Measurements from ENCODE around the gene AREG. TPM values are rescaled to one million over a fixed set of nuclear protein-coding genes. Genes with fewer than 3 reads are reported as not detected.
A peak's percentile ranks its signal among the peaks of the same experiment; 100 is the strongest.

Gene AREG
- total RNA-seq, 1 experiment from 2014 or later: 0.79 TPM

GRCh38 chr4:74440356-74440755, 4.6 kb upstream of the AREG start:
- Histone ChIP-seq H3K27me3 (replicated peaks) (no peaks in the 10 kb centered on the region), H3K4me1 (replicated peaks) (peaks cover 8% of the 10 kb centered on the region), H3K4me3 (no peak overlapping the region), H3K36me3 (no peaks in the 10 kb centered on the region), H3K27ac (no peak overlapping the region), H3K9me3 (replicated peaks) (no peaks in the 10 kb centered on the region; the same call in 1 of the 2 replicates)
- DNase-seq (ENCODE audit: low read depth in 1 of 2, low spot score in 2 of 2): no peak

DNA sequence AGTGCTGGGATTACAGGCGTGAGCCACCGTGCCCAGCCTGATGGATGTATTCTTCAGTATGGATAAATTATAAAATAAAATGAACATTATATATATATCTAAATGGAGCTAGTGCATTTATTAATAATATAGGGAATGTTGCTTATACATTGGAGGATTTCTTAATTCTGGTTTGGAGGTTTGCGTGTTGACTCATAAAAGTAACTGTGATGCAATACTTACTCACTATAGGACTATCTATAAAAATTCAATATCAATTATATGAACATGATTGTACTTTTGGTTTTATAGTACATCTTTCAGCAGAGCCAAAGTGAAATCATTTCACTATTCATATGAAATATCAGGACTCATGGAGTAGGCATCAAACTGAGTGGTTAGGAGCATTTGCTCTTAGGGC, 3.2 kb upstream of the AREG start:
- peaks cover 17% of the 10 kb centered on the region for H3K4me1 ChIP-seq (replicated peaks)
- H3K9me3 ChIP-seq (replicated peaks): no peaks in the 10 kb centered on the region; the same call in 1 of the 2 replicates
- DNase-seq (ENCODE audit: low read depth in 1 of 2, low spot score in 2 of 2): no peak
- H3K27ac ChIP-seq: no peak overlapping the region
- no peaks in the 10 kb centered on the region for H3K36me3 ChIP-seq
- H3K27me3 ChIP-seq (replicated peaks): no peaks in the 10 kb centered on the region
- no peak overlapping the region for H3K4me3 ChIP-seq

DNA sequence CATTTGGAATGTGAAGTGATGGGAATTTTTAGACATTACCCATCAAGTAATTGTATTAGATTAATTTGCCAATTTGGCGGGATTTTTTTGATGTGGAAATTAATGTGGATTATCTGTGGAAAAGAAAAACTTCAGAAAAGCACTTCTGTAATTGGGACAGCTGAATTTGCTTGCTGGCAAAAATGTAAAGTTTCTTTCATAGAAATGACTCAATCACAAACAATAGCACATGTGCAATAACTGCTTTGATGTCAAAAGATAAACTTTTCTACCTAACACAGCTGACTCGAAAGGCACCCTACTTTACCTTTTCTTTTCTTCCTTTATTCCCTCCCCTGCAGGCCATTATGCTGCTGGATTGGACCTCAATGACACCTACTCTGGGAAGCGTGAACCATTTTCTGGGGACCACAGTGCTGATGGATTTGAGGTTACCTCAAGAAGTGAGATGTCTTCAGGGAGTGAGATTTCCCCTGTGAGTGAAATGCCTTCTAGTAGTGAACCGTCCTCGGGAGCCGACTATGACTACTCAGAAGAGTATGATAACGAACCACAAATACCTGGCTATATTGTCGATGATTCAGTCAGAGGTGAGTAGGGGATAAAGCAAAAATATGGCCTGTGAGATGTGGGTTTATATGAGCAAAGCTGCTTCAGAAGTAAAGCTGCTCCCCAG, 1.4 kb downstream of the AREG start:
- Histone ChIP-seq H3K4me3 (no peak overlapping the region), H3K27ac (no peak overlapping the region), H3K9me3 (replicated peaks) (no peaks in the 10 kb centered on the region; the same call in 1 of the 2 replicates), H3K4me1 (replicated peaks) (peaks cover 40% of the 10 kb centered on the region), H3K36me3 (no peaks in the 10 kb centered on the region), H3K27me3 (replicated peaks) (no peaks in the 10 kb centered on the region)
- no peak for DNase-seq (ENCODE audit: low read depth in 1 of 2, low spot score in 2 of 2)

- no peak overlapping the region for H3K4me3 ChIP-seq
- H3K9me3 ChIP-seq (replicated peaks): no peaks in the 10 kb centered on the region; the same call in 1 of the 2 replicates
- no peak overlapping the region for H3K27ac ChIP-seq
- no peak for DNase-seq (ENCODE audit: low read depth in 1 of 2, low spot score in 2 of 2)
- no peaks in the 10 kb centered on the region for H3K27me3 ChIP-seq (replicated peaks)
- H3K36me3 ChIP-seq: no peaks in the 10 kb centered on the region
- peaks cover 46% of the 10 kb centered on the region for H3K4me1 ChIP-seq (replicated peaks)
Measured at GRCh38 chr4:74446896-74447295, 2.0 kb downstream of the AREG start.

DNA sequence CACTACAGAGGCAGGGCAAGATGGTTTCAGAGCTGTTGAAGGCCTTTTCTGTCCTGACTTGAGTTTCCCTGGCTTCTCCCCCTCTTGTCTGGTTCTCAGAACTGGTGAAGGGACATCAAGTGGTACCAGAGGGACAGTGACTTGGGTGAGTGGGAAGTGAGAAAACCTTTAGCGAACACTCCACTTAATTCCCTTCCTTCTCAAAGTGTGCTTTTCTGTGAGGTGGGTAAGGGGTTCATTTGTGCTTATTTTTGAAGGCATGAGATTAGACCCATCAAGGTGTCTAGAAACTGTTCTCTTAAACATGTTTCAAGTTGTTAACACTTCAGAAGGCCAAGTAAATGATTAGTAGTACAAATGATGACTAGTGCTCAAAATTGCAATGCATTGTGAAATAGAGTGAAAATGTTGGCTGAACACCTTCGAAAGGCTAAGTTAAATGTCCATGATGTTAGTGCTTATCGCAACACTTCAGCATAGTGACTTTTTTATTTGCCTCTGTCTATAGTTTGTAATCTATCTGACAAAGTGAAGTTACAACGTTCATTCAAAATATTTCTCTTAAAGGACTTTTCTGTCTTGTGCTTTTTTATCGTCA, 2.8 kb downstream of the AREG start:
- peaks cover 47% of the 10 kb centered on the region for H3K4me1 ChIP-seq (replicated peaks)
- no peaks in the 10 kb centered on the region for H3K36me3 ChIP-seq
- DNase-seq (ENCODE audit: low read depth in 1 of 2, low spot score in 2 of 2): no peak
- no peaks in the 10 kb centered on the region; the same call in 1 of the 2 replicates for H3K9me3 ChIP-seq (replicated peaks)
- no peak overlapping the region for H3K27ac ChIP-seq
- no peak overlapping the region for H3K4me3 ChIP-seq
- no peaks in the 10 kb centered on the region for H3K27me3 ChIP-seq (replicated peaks)

DNA sequence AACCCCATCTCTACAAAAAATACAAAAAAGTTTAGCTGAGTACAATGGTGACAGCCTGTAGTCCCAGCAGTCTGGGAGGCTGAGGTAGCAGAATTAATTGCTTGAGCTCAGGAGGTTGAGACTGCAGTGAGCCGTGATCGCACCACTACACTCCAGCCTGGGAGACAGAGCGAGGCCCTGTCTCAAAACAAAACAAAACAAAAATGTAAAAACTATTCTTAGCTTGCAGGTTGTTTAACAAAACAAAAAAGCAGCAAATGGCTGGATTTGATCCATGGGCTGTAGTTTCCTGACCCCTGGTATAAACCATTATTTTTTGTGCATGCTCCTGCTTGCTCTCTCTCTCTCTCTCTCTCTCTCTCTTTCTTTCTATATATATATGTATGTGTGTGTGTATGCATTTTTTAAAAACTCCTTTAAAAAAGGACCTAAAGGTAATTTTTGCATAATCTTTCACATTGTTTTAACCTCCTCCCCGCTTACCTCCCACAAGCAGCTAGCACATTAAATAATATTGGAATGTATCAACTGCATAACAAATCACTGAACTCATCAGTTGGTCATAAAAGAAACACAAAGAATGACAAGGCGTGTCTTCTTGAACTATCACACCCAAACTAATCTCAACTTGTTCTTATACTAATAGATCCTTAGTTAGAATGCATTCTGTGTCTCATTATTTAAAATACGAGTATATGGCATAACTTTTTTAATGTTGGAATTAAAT, 4.8 kb downstream of the AREG start:
- Histone ChIP-seq H3K36me3 (no peaks in the 10 kb centered on the region), H3K4me1 (replicated peaks) (peaks cover 45% of the 10 kb centered on the region), H3K27ac (peak overlapping the region; percentile 65), H3K9me3 (replicated peaks) (no peaks in the 10 kb centered on the region; the same call in 1 of the 2 replicates), H3K27me3 (replicated peaks) (no peaks in the 10 kb centered on the region), H3K4me3 (no peak overlapping the region)
- DNase-seq (ENCODE audit: low read depth in 1 of 2, low spot score in 2 of 2): peak in 1 of 2 experiments; percentile 48

DNA sequence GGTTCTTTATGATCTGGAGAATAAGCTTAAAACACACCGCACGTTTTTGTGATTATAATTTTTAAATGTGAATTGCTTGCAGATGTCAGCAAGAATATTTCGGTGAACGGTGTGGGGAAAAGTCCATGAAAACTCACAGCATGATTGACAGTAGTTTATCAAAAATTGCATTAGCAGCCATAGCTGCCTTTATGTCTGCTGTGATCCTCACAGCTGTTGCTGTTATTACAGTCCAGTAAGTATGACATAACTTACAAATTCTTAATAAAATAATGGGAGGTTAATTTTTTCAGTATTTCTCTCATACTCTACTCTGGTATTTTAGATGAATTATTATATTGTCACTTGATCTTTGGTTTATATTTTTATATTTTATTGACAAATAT, 5.4 kb downstream of the AREG start:
- Histone ChIP-seq H3K27me3 (replicated peaks) (no peaks in the 10 kb centered on the region), H3K27ac (peak overlapping the region; percentile 65), H3K36me3 (no peaks in the 10 kb centered on the region), H3K4me3 (no peak overlapping the region), H3K9me3 (replicated peaks) (no peaks in the 10 kb centered on the region), H3K4me1 (replicated peaks) (peaks cover 40% of the 10 kb centered on the region)
- DNase-seq (ENCODE audit: low read depth in 1 of 2, low spot score in 2 of 2): peak in 1 of 2 experiments; percentile 3

- Histone ChIP-seq H3K4me1 (replicated peaks) (peaks cover 32% of the 10 kb centered on the region), H3K4me3 (no peak overlapping the region), H3K27ac (peak overlapping the region; percentile 65), H3K27me3 (replicated peaks) (no peaks in the 10 kb centered on the region), H3K36me3 (no peaks in the 10 kb centered on the region), H3K9me3 (replicated peaks) (no peaks in the 10 kb centered on the region)
- peak; percentile 54 to 68 for DNase-seq (ENCODE audit: low read depth in 1 of 2, low spot score in 2 of 2)
Measured at GRCh38 chr4:74451214-74451661, 6.3 kb downstream of the AREG start.

GRCh38 chr4:74453037-74453635, 8.2 kb downstream of the AREG start:
- H3K4me1 ChIP-seq (replicated peaks): peaks cover 30% of the 10 kb centered on the region
- DNase-seq (ENCODE audit: low read depth in 1 of 2, low spot score in 2 of 2): no peak

GRCh38 chr4:74453829-74454742, 9.2 kb downstream of the AREG start:
- Histone ChIP-seq H3K9me3 (replicated peaks) (no peaks in the 10 kb centered on the region), H3K36me3 (no peaks in the 10 kb centered on the region), H3K27ac (no peak overlapping the region), H3K4me1 (replicated peaks) (peaks cover 30% of the 10 kb centered on the region), H3K27me3 (replicated peaks) (no peaks in the 10 kb centered on the region), H3K4me3 (no peak overlapping the region)
- no peak for DNase-seq (ENCODE audit: low read depth in 1 of 2, low spot score in 2 of 2)

More at GRCh38 chr4:74453037-74453635, 8.2 kb downstream of the AREG start:
- Histone ChIP-seq H3K9me3 (replicated peaks) (no peaks in the 10 kb centered on the region), H3K4me3 (no peak overlapping the region), H3K27ac (no peak overlapping the region), H3K36me3 (no peaks in the 10 kb centered on the region), H3K27me3 (replicated peaks) (no peaks in the 10 kb centered on the region)

DNA sequence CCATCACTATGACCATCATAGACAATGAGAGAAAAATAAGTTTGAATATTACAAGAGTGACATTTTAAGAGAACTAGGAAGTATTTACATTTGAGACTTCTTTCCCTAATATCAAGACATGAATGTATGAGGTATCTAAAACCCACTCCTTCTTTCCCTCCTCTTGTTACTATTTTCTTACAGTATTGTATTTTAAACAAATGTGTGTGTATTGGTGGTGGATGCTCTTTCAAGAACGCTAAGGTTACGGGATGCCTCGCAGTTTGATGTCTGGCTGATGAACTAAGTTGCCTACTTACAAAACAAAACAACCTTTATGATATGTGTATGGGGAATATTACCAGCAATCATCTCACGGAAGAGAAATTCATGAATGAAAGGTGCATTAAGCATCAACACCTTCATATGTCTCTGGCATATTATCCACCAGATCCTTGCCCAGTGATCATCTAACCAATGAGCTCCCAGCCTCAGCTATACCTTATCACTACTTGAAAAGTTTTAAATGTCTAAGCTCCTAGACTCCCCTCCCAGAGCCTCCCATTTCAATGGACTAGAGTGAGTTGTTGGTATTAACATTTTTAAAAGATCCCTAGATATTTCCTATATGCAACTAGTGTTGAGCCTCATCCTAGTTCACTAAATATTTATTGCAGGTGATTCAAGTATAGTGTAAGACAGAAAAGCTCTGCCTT, 10.6 kb downstream of the AREG start:
- no peak for DNase-seq (ENCODE audit: low read depth in 1 of 2, low spot score in 2 of 2)
- Histone ChIP-seq H3K27ac (no peak overlapping the region), H3K4me1 (replicated peaks) (peaks cover 16% of the 10 kb centered on the region), H3K9me3 (replicated peaks) (no peaks in the 10 kb centered on the region), H3K27me3 (replicated peaks) (no peaks in the 10 kb centered on the region), H3K4me3 (no peak overlapping the region), H3K36me3 (no peaks in the 10 kb centered on the region)

DNA sequence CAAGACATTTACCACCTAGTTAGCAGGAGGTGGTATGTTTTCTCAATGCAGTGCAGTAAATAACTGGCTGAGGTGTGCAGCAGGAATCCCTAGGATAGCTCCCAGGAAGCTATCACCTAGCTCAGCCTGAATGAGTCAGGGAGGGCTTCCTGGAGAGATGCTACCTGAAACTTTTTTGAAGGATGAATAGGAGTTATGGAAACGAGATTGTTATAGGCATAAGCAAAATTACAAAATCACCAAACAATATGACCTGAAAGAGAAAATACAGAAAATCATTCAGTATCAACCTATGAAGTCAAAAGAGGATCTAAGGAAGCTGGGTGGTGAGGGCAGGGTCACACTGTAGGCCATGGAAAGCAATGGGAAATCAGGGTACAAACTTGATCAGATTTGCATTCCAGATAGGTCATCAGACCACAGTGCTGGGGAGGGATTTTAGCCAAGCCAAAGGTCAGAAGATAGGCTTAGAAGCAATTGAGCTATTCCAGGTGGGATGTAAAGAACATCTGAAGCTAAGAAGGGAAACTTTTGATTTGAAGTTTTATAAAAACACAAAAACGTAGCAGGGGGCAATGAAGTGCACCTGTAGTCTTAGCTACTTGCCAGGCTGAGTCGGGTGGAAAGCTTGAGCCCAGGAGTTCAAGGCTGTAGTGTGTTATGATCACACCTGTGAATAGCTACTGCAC, 11.3 kb downstream of the AREG start:
- Histone ChIP-seq H3K27me3 (replicated peaks) (no peaks in the 10 kb centered on the region), H3K36me3 (no peaks in the 10 kb centered on the region), H3K27ac (no peak overlapping the region), H3K4me3 (no peak overlapping the region), H3K4me1 (replicated peaks) (peaks cover 9% of the 10 kb centered on the region), H3K9me3 (replicated peaks) (no peaks in the 10 kb centered on the region)
- DNase-seq (ENCODE audit: low read depth in 1 of 2, low spot score in 2 of 2): no peak
